ENCODE data around the gene USP32. TPM values are rescaled to one million over a fixed set of nuclear protein-coding genes. Genes with fewer than 3 reads are reported as not detected.

The USP32 gene
- total RNA-seq, 2 donors from 2014 or later = 37.4 to 48.9 TPM

GRCh38 chr17:60135951-60136666 lies 255.8 kb downstream of the USP32 start:
- intact Hi-C loops (cut with DNase I, micrococcal nuclease) = no loop called here
- ATAC-seq = no peak
- DNase-seq = no peak

- peak; percentile 94 for ATAC-seq
- DNase-seq = peak; percentile 89
- intact Hi-C loops (cut with DNase I, micrococcal nuclease) = no loop called here
These were observed 256.6 kb downstream of the USP32 start for GRCh38 chr17:60135151-60135950.

DNA sequence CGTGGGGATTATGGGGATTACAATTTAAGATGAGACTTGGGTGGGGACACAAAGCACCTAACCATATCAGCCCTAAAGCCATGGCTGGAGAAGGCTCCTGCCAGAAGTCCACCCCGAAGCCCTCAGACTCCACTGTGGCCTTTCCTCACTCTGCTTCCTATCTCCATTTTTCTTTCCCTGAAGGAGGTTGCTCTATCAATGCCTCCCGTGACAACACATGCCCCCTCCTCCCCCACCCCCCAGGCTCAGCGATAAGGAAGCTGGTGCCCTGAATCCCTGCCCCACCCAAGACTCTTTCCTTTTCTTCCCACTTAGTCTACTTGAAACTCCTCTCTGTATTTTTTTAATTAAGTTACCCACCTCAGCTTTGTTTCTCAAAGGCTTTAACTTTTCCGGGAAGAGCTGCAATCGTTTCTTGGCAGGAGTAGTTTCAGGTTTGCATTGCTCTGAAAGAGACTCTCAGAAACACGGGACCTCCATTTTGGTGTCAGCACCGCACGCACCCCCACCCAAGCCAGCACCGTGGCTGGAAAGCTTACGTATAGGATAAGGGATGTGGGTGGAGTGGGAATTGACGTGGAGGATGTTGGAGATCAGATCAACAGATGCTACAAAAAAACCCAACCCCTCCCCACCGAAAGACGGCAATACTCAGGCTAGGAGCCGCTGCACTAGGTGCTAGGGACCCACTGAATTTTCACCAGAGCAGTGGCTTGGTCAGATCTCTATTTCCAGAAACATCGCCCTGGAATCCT lies 257.4 kb downstream of the USP32 start:
- intact Hi-C loops (cut with DNase I, micrococcal nuclease) = no loop called here
- no peak for DNase-seq

DNA sequence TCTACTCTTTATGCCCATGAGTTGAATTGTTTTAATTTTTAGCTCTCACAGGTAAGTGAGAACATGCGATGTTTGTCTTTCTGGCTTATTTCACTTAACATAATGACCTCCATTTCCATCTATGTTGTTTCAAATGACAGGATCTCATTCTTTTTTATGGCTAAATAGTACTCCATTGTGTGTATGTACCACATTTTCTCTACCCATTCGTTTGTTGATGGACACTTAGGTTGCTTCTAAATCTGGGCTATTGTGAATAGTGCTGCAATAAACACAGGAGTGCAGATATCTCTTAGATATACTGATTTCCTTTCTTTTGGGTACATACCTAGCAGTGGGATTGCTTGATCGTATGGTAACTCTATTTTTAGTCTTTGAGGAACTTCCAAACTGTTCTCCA lies 261.5 kb downstream of the USP32 start:
- no peak for DNase-seq
- ATAC-seq = no peak
- intact Hi-C loops (cut with DNase I, micrococcal nuclease) = no loop called here

More for the DNA sequence above, 257.4 kb downstream of the USP32 start:
- ATAC-seq = peak; percentile 35

DNA sequence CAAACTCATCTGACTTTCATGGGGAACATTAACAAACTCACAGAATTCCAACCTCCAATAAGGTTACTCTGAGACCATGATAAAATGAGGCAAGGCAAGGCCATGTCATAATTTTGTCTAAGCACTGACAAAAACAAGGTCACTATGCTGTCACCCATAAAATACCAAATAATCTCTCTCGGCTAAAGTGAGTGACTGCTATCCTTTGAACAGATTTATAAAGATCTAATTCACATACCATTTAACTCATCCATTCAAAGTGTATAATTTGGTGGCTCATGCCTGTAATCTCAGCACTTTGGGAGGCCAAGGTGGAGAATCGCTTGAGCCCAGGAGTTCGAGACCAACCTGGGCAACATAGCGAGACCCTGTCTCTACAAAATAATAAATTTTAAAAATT lies 262.8 kb downstream of the USP32 start:
- no peak for DNase-seq
- intact Hi-C loops (cut with DNase I, micrococcal nuclease) = no loop called here
- ATAC-seq = no peak

Other genes with a start within 250 kb of the USP32 start
- 100 to 1,000 TPM; 394 to 509 TPM for gene CA4, start 242.2 kb downstream of the USP32 start, total RNA-seq
- gene CHCT1, start 30.4 kb upstream of the USP32 start, total RNA-seq = not detected
- 10 to 100 TPM; 30.7 to 34.7 TPM for gene APPBP2, start 134.1 kb upstream of the USP32 start, total RNA-seq
- 10 to 100 TPM; 14.3 to 21.1 TPM for gene PPM1D, start 208.1 kb upstream of the USP32 start, total RNA-seq

Measured in left colon (tissue), 2 donors.